Stromal cell of bone marrow (primary cell): ENCODE results near the gene APOBEC3C.
A peak's percentile ranks its signal among the peaks of the same experiment; 100 is the strongest.
"Not testable (repeated sequence)": the region's sequence is repeated elsewhere in the genome, so short reads cannot be mapped to it uniquely, and the experiment has no call there.

Experiments
- DNase-seq: peaks from one replicate; pipeline ENCODE4 v3.0.0-alpha.2; 2012; ENCODE audit warnings: low read depth

The APOBEC3C gene

GRCh38 chr22:39021552-39022250 lies 7.6 kb downstream of the APOBEC3C start:
- no peak for DNase-seq

GRCh38 chr22:39024519-39025308 lies 10.7 kb downstream of the APOBEC3C start:
- no peak for DNase-seq

- no peak for DNase-seq
Measured at GRCh38 chr22:39026509-39027150, 12.6 kb downstream of the APOBEC3C start.

- DNase-seq = no peak
Measured at GRCh38 chr22:39027717-39028116, 13.7 kb downstream of the APOBEC3C start.

- no peak for DNase-seq
Measured at GRCh38 chr22:39028281-39028680, 14.2 kb downstream of the APOBEC3C start.

- DNase-seq = no peak
Measured at GRCh38 chr22:39029227-39029626, 15.2 kb downstream of the APOBEC3C start.

GRCh38 chr22:39030705-39031104 lies 16.6 kb downstream of the APOBEC3C start:
- DNase-seq = no peak

- DNase-seq = not testable (repeated sequence)
Measured at GRCh38 chr22:39031434-39032295, 17.6 kb downstream of the APOBEC3C start.

GRCh38 chr22:39037071-39037470 lies 23.0 kb downstream of the APOBEC3C start:
- DNase-seq = not testable (repeated sequence)

GRCh38 chr22:39039306-39040126 lies 25.5 kb downstream of the APOBEC3C start:
- no peak for DNase-seq

- not testable (repeated sequence) for DNase-seq
Measured at GRCh38 chr22:39040155-39040537, 26.1 kb downstream of the APOBEC3C start.

GRCh38 chr22:39040538-39041296 lies 26.7 kb downstream of the APOBEC3C start, which contains the start of gene APOBEC3F:
Gene APOBEC3F, plus strand, starts transcription at chr22:39040864. Its CDS starts 97 bp downstream, at chr22:39040961.
- peak; percentile 22 for DNase-seq

- no peak for DNase-seq
Measured at GRCh38 chr22:39041908-39042307, 27.9 kb downstream of the APOBEC3C start.

GRCh38 chr22:39043063-39043462 lies 29.0 kb downstream of the APOBEC3C start:
- not testable (repeated sequence) for DNase-seq

GRCh38 chr22:39045136-39045535 lies 31.1 kb downstream of the APOBEC3C start:
- not testable (repeated sequence) for DNase-seq

GRCh38 chr22:39049486-39049885 lies 35.4 kb downstream of the APOBEC3C start:
- not testable (repeated sequence) for DNase-seq

GRCh38 chr22:39051844-39052495 lies 37.9 kb downstream of the APOBEC3C start:
- DNase-seq = not testable (repeated sequence)

GRCh38 chr22:39055658-39056057 lies 41.6 kb downstream of the APOBEC3C start:
- DNase-seq = no peak

GRCh38 chr22:39061290-39061689 lies 47.2 kb downstream of the APOBEC3C start:
- not testable (repeated sequence) for DNase-seq
